Panc1 (cell line): ENCODE results near the gene EFCAB3. TPM values are rescaled to one million over a fixed set of nuclear protein-coding genes. Genes with fewer than 3 reads are reported as not detected.
"Not testable (repeated sequence)": the region's sequence is repeated elsewhere in the genome, so short reads cannot be mapped to it uniquely, and the experiment has no call there.

Source experiments
- ATAC-seq: fragments of 200-7000 bp; cut with Tn5 transposase; 2 replicates; pipeline ENCODE4 v1.9.1; 2020; ENCODE audit warnings: mild to moderate bottlenecking, moderate library complexity
- BruUV-seq: library from RNA; stranded (reverse); fragments of 400-500 nt; replicated peaks from 2 replicates; lab custom pipeline; 2021; lab: Mats Ljungman, UMichigan
- CTCF ChIA-PET: fragments of 300-600 bp; sonication (Branson Sonifier 250); formaldehyde crosslinking; loops from one replicate; lab custom pipeline; 2022; ENCODE audit warnings: antibody characterized with exemption; lab: Charles Lee
- POLR2A ChIA-PET: fragments of 300-600 bp; sonication (Branson Sonifier 250); formaldehyde crosslinking; loops from one replicate; lab custom pipeline; 2022; ENCODE audit warnings: antibody characterized with exemption; lab: Charles Lee
- DNase-seq: peaks from one replicate; pipeline ENCODE4 v3.0.0-alpha.2; 2010; ENCODE audit warnings: low read depth, low spot score
- H3K27ac ChIP-seq: 2 replicates; pipeline ENCODE4 v1.5.1; 2011; ENCODE audit warnings: mild to moderate bottlenecking, low read length, inconsistent platforms
- H3K27me3 ChIP-seq: fragments of 200-500 bp; sonication (Bioruptor generic); 2 replicates; pipeline ENCODE4 v1.6.0; 2014; ENCODE audit warnings: low read length, inconsistent platforms; ENCODE audit not compliant: control insufficient read depth, insufficient read depth
- H3K36me3 ChIP-seq: fragments of 200-500 bp; sonication (Bioruptor generic); 2 replicates; pipeline ENCODE4 v1.5.1; 2014; ENCODE audit warnings: inconsistent platforms, mild to moderate bottlenecking, low read length, moderate library complexity; ENCODE audit not compliant: control insufficient read depth, insufficient read depth
- H3K4me1 ChIP-seq: 2 replicates; pipeline ENCODE4 v1.5.1; 2011; ENCODE audit warnings: inconsistent platforms, mild to moderate bottlenecking, low read length, moderate library complexity; ENCODE audit not compliant: control insufficient read depth, insufficient read depth
- H3K4me3 ChIP-seq, 2 experiments: 2 replicates each; pipeline ENCODE4 v1.5.1; 2011 to 2012; ENCODE audit warnings: low read depth in 2 of 2, low read length in 2 of 2, mild to moderate bottlenecking in 2 of 2, inconsistent platforms in 1 of 2, moderate library complexity in 1 of 2
- H3K9me3 ChIP-seq: fragments of 200-500 bp; sonication (Bioruptor generic); 2 replicates; pipeline ENCODE4 v1.5.1; 2014; ENCODE audit warnings: low read depth, mild to moderate bottlenecking, inconsistent platforms, low read length, moderate library complexity; ENCODE audit not compliant: control insufficient read depth, insufficient read depth
- POLR2AphosphoS5 ChIP-seq: IDR thresholded peaks from 2 replicates; pipeline ENCODE4 v1.6.1; 2012; ENCODE audit warnings: mild to moderate bottlenecking, low read depth, low read length, moderate library complexity
- in situ Hi-C: cut with HindIII; loops from 2 replicates; pipeline ENCODE4 v1.10.0; 2016; ENCODE audit warnings: low sequenced_read_pairs, low pct_unique_long_range_greater_than_20kb
- intact Hi-C: fragments of 100-400 bp; cut with micrococcal nuclease; formaldehyde crosslinking; loops from one replicate; pipeline ENCODE4 v1.10.0; 2022; ENCODE audit not compliant: unreplicated experiment
- total RNA-seq: library from RNA; stranded (reverse); gene quantifications from one replicate; pipeline ENCODE4 v1.2.1, GENCODE V29; 2021; ENCODE audit not compliant: unreplicated experiment

EFCAB3 gene
- total RNA-seq, 1 experiment from 2014 or later = not detected

GRCh38 chr17:62454111-62454510, 73.8 kb downstream of the EFCAB3 start:
- H3K27me3 ChIP-seq, in situ Hi-C loops, H3K4me3 ChIP-seq, POLR2A ChIA-PET, BruUV-seq, H3K36me3 ChIP-seq, DNase-seq, H3K9me3 ChIP-seq, ATAC-seq, intact Hi-C loops, H3K4me1 ChIP-seq, H3K27ac ChIP-seq, CTCF ChIA-PET: not testable (repeated sequence)

- DNase-seq = no peak
- ATAC-seq = no peak
- intact Hi-C loops = no loop called here
Measured at GRCh38 chr17:62456016-62456415, 75.7 kb downstream of the EFCAB3 start.

GRCh38 chr17:62458483-62458882, 78.1 kb downstream of the EFCAB3 start:
- H3K27ac ChIP-seq, H3K4me1 ChIP-seq, H3K36me3 ChIP-seq, CTCF ChIA-PET, in situ Hi-C loops, H3K4me3 ChIP-seq, H3K9me3 ChIP-seq, POLR2A ChIA-PET, DNase-seq, H3K27me3 ChIP-seq, intact Hi-C loops, ATAC-seq, BruUV-seq: not testable (repeated sequence)

More at GRCh38 chr17:62456016-62456415, 75.7 kb downstream of the EFCAB3 start:
- POLR2A ChIA-PET = no interaction called here
- Histone ChIP-seq H3K4me3 (no peak overlapping the region), H3K36me3 (no peaks in the 10 kb centered on the region), H3K9me3 (no peaks in the 10 kb centered on the region), H3K27ac (no peak overlapping the region), H3K4me1 (no peaks in the 10 kb centered on the region), H3K27me3 (no peaks in the 10 kb centered on the region)
- CTCF ChIA-PET = no interaction called here
- no peak for TF ChIP-seq POLR2AphosphoS5
- in situ Hi-C loops = no loop called here
- BruUV-seq = no TSS peak

GRCh38 chr17:62464422-62464821, 84.1 kb downstream of the EFCAB3 start:
- H3K9me3 ChIP-seq, H3K36me3 ChIP-seq, POLR2A ChIA-PET, BruUV-seq, H3K4me3 ChIP-seq, CTCF ChIA-PET, DNase-seq, H3K27ac ChIP-seq, in situ Hi-C loops, H3K4me1 ChIP-seq, ATAC-seq, H3K27me3 ChIP-seq, intact Hi-C loops: not testable (repeated sequence)

- POLR2A ChIA-PET = not testable (repeated sequence)
Measured at GRCh38 chr17:62465271-62465670, 84.9 kb downstream of the EFCAB3 start.

More at GRCh38 chr17:62465271-62465670, 84.9 kb downstream of the EFCAB3 start:
- H3K9me3 ChIP-seq, H3K27me3 ChIP-seq, DNase-seq, H3K27ac ChIP-seq, CTCF ChIA-PET, intact Hi-C loops, H3K4me3 ChIP-seq, H3K4me1 ChIP-seq, ATAC-seq, BruUV-seq, in situ Hi-C loops, H3K36me3 ChIP-seq: not testable (repeated sequence)

Other genes starting within 250 kb of the EFCAB3 start
- 34.2 TPM for gene METTL2A, start 43.3 kb downstream of the EFCAB3 start, total RNA-seq
- 54.6 TPM for gene TLK2, start 98.3 kb downstream of the EFCAB3 start, total RNA-seq
- gene MRC2, start 247.1 kb downstream of the EFCAB3 start, total RNA-seq = 120 TPM